Measurements from ENCODE around the gene UGT3A1. TPM values are rescaled to one million over a fixed set of nuclear protein-coding genes. Genes with fewer than 3 reads are reported as not detected.

Gene UGT3A1
- total and polyA plus RNA-seq, 2 of the 13 experiments (the other 11 are each of a cell fraction or from before 2014, with no cell fraction given): not detected

- Histone ChIP-seq H3K4me2 (ENCODE audit: low read depth, low read length) (no peak overlapping the region), H4K20me1 (ENCODE audit: insufficient read depth, low read length) (no peaks in the 10 kb centered on the region), H3K79me2 (ENCODE audit: insufficient read depth, low read length) (no peaks in the 10 kb centered on the region), H3K36me3 (replicated peaks in 1 of 2; ENCODE audit: control insufficient read depth in 1 of 2, insufficient read depth in 2 of 2, low read length in 2 of 2) (no peaks in the 10 kb centered on the region), H3K9me3 (ENCODE audit: low read length) (no peaks in the 10 kb centered on the region), H3K27me3 (ENCODE audit: control insufficient read depth in 1 of 2, insufficient read depth in 2 of 2, low read length in 2 of 2) (peaks cover 0 to 8% of the 10 kb centered on the region in 2 experiments; a peak in 1 of 5 replicates), H3K4me3 (replicated peaks in 1 of 3; ENCODE audit: insufficient read depth in 1 of 3, low read depth in 2 of 3, low read length in 3 of 3) (no peak overlapping the region), H3K4me1 (ENCODE audit: insufficient read depth, low read length) (no peaks in the 10 kb centered on the region), H3K27ac (ENCODE audit: extremely low read length, insufficient read depth, low read length) (no peak overlapping the region), H3K9ac (ENCODE audit: insufficient read depth, low read depth, low read length) (no peak overlapping the region), H2AFZ (ENCODE audit: low read length) (no peak overlapping the region)
- no peak for DNase-seq (ENCODE audit: low spot score)
- no peak for ATAC-seq
- CTCF ChIA-PET (ENCODE audit: low intra/inter-chr PET ratio, low total read pairs): no interaction called here
- BruUV-seq (replicated peaks): no TSS peak
- no peak for TF ChIP-seq ZNF17 (CRISPR knock-in tag; IDR thresholded peaks at IDR 0.05)
- no peak for TF ChIP-seq GATAD1 (CRISPR knock-in tag; IDR thresholded peaks at IDR 0.05)
- no peak for TF ChIP-seq GATAD2A (CRISPR knock-in tag; IDR thresholded peaks at IDR 0.05)
- TF ChIP-seq HIVEP1 (CRISPR knock-in tag; IDR thresholded peaks at IDR 0.05): no peak
- no peak for TF ChIP-seq RELA (CRISPR knock-in tag; IDR thresholded peaks at IDR 0.05)
- TF ChIP-seq SRSF4 (IDR thresholded peaks at IDR 0.05; ENCODE audit: low read depth, low read length, poor library complexity, severe bottlenecking): no peak
- TF ChIP-seq ATRX (CRISPR knock-in tag; IDR thresholded peaks at IDR 0.05; ENCODE audit: borderline replicate concordance): no peak
- no peak for TF ChIP-seq ZNF224 (CRISPR knock-in tag; IDR thresholded peaks at IDR 0.05)
- no peak for TF ChIP-seq ZFP82 (CRISPR knock-in tag; IDR thresholded peaks at IDR 0.05; ENCODE audit: borderline replicate concordance)
- TF ChIP-seq PHB2 (IDR thresholded peaks at IDR 0.05; ENCODE audit: partially characterized antibody): no peak
- TF ChIP-seq ZNF563 (CRISPR knock-in tag; IDR thresholded peaks at IDR 0.05): no peak
- TF ChIP-seq ZBTB21 (CRISPR knock-in tag; IDR thresholded peaks at IDR 0.05): no peak
- TF ChIP-seq, protein P1, sequence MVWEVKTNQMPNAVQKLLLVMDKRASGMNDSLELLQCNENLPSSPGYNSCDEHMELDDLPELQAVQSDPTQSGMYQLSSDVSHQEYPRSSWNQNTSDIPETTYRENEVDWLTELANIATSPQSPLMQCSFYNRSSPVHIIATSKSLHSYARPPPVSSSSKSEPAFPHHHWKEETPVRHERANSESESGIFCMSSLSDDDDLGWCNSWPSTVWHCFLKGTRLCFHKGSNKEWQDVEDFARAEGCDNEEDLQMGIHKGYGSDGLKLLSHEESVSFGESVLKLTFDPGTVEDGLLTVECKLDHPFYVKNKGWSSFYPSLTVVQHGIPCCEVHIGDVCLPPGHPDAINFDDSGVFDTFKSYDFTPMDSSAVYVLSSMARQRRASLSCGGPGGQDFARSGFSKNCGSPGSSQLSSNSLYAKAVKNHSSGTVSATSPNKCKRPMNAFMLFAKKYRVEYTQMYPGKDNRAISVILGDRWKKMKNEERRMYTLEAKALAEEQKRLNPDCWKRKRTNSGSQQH (CRISPR knock-in tag; IDR thresholded peaks at IDR 0.05; ENCODE audit: low read depth): no peak
- TF ChIP-seq CCDC6 (CRISPR knock-in tag; IDR thresholded peaks at IDR 0.05): no peak
- no peak for TF ChIP-seq ZNF20 (CRISPR knock-in tag; IDR thresholded peaks at IDR 0.05)
- TF ChIP-seq ZFP37 (CRISPR knock-in tag; IDR thresholded peaks at IDR 0.05; ENCODE audit: borderline replicate concordance): no peak
- TF ChIP-seq CC2D1A (CRISPR knock-in tag; IDR thresholded peaks at IDR 0.05): no peak
- no peak for TF ChIP-seq ZSCAN31 (CRISPR knock-in tag; IDR thresholded peaks at IDR 0.05; ENCODE audit: low read depth)
- no peak for TF ChIP-seq ZNF205 (CRISPR knock-in tag; IDR thresholded peaks at IDR 0.05)
- no peak for TF ChIP-seq SNAPC2 (CRISPR knock-in tag; IDR thresholded peaks at IDR 0.05)
- intact Hi-C loops (cut with micrococcal nuclease; ENCODE audit: unreplicated experiment) (no loop called here), in situ Hi-C loops (cut with HindIII; ENCODE audit: extremely low pct_ligation_motif_present, low pct_unique_long_range_greater_than_20kb) (no loop called here)
- 16% methylated on average over 4 of the region's 4 CpGs for WGBS (ENCODE audit: low lambda C conversion rate)
- POLR2A ChIA-PET: no interaction called here
- no peak for FAIRE-seq
Observed at GRCh38 chr5:35996076-35996475, 4.9 kb upstream of the UGT3A1 start.
